NCI-H774 (cell line): ENCODE measurements around the gene FXYD7.
"Not testable (repeated sequence)": the region's sequence is repeated elsewhere in the genome, so short reads cannot be mapped to it uniquely, and the experiment has no call there.

Experiments
- DNase-seq: peaks from one replicate; lab custom pipeline; 2025; lab: John Stamatoyannopoulos, UW

The FXYD7 gene

GRCh38 chr19:35144600-35145436 is 1.8 kb downstream of the FXYD7 start:
- no peak for DNase-seq

GRCh38 chr19:35146746-35147459 is 3.8 kb downstream of the FXYD7 start:
- no peak for DNase-seq

GRCh38 chr19:35149463-35149862 is 6.4 kb downstream of the FXYD7 start:
- DNase-seq = no peak

GRCh38 chr19:35150445-35150844 is 7.4 kb downstream of the FXYD7 start:
- DNase-seq = no peak

- DNase-seq = no peak
Measured at GRCh38 chr19:35151273-35152065, 8.4 kb downstream of the FXYD7 start.

GRCh38 chr19:35153129-35153522 is 10.1 kb downstream of the FXYD7 start:
- not testable (repeated sequence) for DNase-seq

DNA sequence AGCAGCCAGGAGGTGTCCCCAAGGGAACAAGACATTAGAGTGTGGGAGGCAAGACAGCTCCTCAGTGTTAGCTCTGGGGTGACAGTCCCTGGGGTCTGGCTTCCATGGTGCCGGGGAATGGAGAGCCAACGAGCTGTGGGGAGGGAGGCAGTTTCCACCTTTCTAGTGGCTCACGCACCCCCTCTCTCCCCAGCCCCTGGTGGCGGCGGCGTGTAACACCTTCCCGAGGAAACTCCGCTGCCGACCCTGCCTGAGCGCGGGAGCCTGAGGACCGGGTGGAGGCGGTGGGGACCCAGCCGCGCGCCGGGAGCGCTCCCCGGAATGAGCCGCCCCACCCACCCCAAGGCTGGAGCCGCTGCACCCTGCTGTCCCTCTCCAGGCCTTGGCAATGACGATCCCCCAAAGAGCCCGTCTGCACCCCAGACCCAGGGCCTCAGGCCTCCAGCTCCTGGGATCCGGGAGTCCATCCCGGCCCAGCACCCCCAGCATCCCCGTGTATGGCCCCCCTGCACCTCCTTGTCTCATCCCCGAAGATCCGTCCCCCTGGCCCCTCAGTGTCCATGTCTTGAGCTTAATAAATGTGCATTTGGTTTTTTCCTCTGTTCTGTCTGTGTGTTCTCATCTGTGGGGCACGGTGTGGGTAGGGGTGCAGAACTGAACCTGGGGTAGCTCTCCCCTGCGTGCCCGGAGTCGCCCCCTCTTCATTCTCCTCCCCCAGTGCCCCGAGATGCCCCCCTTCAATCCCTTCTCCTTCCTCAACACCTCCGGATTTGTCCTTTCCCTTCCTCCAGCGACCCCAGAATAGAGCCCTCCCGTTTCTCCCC is 10.9 kb downstream of the FXYD7 start:
- DNase-seq = no peak

DNA sequence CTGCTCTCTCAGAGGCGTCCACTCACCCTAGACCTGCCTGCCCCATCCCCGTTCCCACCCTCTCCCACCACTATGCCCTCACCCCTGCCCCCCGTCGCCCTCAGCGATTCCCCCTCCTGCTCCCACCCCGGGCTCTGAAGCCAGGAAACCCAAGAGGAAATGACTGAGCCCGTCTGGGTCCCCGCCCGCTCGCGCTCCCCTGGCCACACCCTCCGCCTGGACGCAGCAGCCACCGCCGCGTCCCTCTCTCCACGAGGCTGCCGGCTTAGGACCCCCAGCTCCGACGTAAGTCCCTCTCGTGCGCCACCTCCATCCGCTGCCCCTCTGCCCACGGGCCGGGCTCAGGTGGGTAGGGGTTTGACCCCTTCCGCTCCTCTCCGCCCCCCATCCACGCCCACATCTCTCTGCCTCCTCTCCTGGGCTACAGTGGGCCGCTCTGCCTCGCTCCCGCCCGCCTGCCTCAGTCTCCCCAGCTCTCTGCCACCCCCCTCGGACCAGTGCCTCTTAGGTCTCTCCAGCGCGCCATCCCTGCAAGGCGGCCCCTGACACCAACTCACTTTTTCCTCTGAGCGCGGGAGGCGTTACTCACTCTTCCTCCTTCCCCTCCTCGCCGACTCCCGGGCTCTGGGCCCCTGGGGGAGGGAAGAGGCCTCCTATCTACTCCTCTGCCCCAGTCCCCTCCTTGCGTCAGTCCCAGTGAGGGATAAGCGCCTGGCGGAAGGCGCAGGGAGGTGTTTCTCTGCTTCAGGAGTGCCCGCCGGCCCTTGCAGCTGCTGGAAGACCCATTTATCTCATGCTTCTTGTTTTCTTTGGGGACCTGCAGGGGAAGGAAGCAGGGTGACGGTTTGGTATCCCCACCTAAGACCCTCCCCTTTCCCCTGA is 11.7 kb downstream of the FXYD7 start, which contains the start of gene FXYD5:
FXYD5 (plus strand) TSS at position 211 of the 882 bp plus-strand sequence. CDS start 816 bp downstream, outside the sequence.
- no peak for DNase-seq

DNA sequence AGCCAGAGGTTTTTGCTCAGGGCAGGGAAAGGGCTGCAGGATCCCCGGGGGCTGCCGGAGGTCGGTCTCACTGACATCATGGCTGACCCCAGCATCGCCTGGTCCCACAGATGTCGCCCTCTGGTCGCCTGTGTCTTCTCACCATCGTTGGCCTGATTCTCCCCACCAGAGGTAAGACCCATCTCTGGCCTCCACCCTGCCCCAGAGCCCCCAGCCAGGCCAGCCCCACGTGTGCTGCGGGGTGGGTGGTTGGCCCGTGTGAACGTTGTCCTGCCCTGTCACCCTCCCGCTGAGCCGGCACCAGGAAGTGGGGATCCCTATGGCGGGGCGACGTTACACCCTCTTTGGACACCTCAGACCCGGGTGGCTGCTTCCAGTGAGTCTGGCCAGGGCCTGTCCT is 12.4 kb downstream of the FXYD7 start:
- no peak for DNase-seq

GRCh38 chr19:35155981-35156672 is 13.1 kb downstream of the FXYD7 start:
- DNase-seq = no peak

DNA sequence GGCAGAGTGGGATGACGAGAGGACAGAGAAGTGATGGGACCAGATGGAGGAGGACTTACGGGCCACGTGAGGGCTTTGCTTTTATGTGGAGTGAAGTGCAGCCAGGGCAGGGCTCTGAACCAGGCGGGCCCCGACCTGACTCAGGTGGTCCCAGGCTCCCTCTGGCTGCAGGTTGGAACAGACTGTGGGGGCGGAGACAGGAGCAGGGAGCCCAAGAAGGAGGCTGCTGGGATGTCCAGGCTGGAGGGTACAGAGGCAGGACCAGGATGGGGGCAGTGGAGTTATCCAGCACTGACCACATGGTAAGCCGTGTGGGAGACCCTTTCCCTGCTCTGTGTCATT is 13.6 kb downstream of the FXYD7 start:
- no peak for DNase-seq

- DNase-seq = no peak
Measured at GRCh38 chr19:35157431-35157830, 14.4 kb downstream of the FXYD7 start.

GRCh38 chr19:35159606-35160005 is 16.6 kb downstream of the FXYD7 start:
- no peak for DNase-seq

DNA sequence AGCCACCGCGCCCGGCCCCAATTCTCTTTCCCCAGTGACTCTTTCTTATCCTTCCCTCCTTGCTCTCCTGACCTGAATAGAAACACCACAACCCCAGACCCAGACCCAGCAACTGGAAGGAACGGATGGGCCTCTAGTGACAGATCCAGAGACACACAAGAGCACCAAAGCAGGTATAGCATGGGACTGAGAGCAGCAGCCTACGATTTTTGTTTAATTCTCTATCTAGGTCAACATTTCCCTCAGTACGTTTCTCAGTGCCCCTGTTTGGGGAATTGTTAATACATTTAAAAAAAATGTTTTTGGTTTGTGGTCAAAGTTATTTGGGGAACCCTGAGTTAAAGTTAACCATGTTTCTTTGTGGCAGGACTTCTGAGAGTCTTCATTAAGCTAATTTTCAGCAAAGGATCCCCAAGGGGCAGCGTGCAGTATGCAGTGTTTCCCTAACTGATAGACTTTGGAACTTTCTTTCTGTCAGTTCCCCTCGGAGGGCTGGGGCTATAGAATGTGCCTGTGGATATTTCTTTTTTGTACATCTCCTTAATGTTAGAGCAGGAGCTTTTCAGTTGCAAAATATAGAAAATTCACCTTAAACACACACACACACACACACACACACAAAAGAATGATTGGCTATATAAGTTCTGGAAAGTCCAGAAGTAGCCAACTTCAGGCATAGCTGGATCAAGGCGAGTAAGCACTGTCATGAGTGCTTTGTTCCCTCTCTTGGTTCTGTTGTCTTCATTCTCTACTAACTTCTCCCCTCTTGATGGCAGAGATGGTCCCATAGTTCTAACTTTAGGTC is 17.8 kb downstream of the FXYD7 start:
- DNase-seq = no peak

GRCh38 chr19:35161434-35161743 is 18.3 kb downstream of the FXYD7 start:
- DNase-seq = no peak

DNA sequence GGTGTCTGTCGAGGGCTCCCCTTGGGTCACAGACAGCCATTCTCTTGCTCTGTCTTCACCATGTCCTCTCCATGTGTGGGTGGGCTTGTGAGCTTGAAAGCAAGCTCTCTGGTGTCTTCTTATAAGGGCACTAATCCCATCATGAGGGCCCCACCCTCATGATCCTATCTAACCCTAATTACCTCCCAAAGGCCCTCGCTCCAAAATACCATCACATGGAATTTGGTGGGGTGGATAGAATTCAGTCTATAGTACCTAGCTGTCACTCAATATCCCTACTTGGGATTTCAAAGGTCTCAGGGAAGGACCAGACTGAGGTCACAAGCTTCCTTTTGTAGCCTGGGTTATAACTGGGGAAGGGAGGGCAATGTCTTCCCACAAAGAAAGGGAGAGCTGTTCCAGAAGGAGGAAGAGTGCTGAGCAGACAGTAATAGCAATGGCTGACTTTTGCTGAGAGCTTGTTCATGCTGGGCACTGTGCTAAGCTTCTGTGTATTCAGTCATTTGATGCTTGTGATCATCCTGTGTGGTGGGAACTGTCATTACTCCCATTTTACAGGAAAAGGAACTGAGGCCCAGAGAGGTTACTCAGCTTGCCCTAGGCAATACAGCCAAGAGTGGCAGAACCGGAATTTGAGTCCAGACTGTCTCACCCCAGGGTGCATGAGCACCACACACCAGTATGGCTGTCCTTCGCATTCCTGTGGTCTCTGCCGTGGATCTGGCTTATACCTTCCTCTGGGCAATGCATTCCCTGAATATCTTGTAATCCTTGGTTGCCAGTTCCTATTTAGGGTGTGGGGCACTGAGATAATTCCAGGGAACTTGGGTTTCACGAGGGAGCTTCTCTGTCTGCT is 19.6 kb downstream of the FXYD7 start:
- no peak for DNase-seq

GRCh38 chr19:35164418-35164817 is 21.4 kb downstream of the FXYD7 start:
- no peak for DNase-seq
